Hepatic stellate cell (primary cell): ENCODE measurements around the gene CLEC4F.
A peak's percentile ranks its signal among the peaks of the same experiment; 100 is the strongest.

ENCODE experiments used
- DNase-seq: peaks from one replicate; pipeline ENCODE4 v3.0.0; 2011; ENCODE audit warnings: low spot score

The CLEC4F gene

GRCh38 chr2:70820499-70820898 is at the start of gene CLEC4F:
Gene CLEC4F, minus strand, starts transcription at chr2:70820599. Its CDS starts 76 bp downstream, at chr2:70820523.
- no peak for DNase-seq

- no peak for DNase-seq
Measured at GRCh38 chr2:70868970-70869369, 48.6 kb upstream of the CLEC4F start.

GRCh38 chr2:70861777-70862625 is 41.6 kb upstream of the CLEC4F start:
- DNase-seq = peak; percentile 84

- no peak for DNase-seq
Measured at GRCh38 chr2:70855667-70856066, 35.3 kb upstream of the CLEC4F start.

GRCh38 chr2:70854411-70854810 is 34.0 kb upstream of the CLEC4F start:
- no peak for DNase-seq

GRCh38 chr2:70852824-70853223 is 32.4 kb upstream of the CLEC4F start:
- no peak for DNase-seq

- no peak for DNase-seq
Measured at GRCh38 chr2:70851704-70852103, 31.3 kb upstream of the CLEC4F start.

- no peak for DNase-seq
Measured at GRCh38 chr2:70850925-70851324, 30.5 kb upstream of the CLEC4F start.

GRCh38 chr2:70842401-70842800 is 22.0 kb upstream of the CLEC4F start:
- no peak for DNase-seq

- DNase-seq = no peak
Measured at GRCh38 chr2:70837980-70838925, 17.9 kb upstream of the CLEC4F start.

- no peak for DNase-seq
Measured at GRCh38 chr2:70835643-70836042, 15.2 kb upstream of the CLEC4F start, which contains the start of gene CD207. Gene CD207, minus strand, starts transcription at chr2:70835816. Its CDS starts 40 bp downstream, at chr2:70835776.

- no peak for DNase-seq
Measured at GRCh38 chr2:70834881-70835280, 14.5 kb upstream of the CLEC4F start.

- DNase-seq = no peak
Measured at GRCh38 chr2:70834106-70834505, 13.7 kb upstream of the CLEC4F start.

- DNase-seq = no peak
Measured at GRCh38 chr2:70833246-70833645, 12.8 kb upstream of the CLEC4F start.

- no peak for DNase-seq
Measured at GRCh38 chr2:70832386-70832785, 12.0 kb upstream of the CLEC4F start.

GRCh38 chr2:70831861-70832260 is 11.5 kb upstream of the CLEC4F start:
- DNase-seq = no peak

GRCh38 chr2:70830366-70830765 is 10.0 kb upstream of the CLEC4F start:
- DNase-seq = no peak

GRCh38 chr2:70829916-70830315 is 9.5 kb upstream of the CLEC4F start:
- DNase-seq = no peak

GRCh38 chr2:70828914-70829824 is 8.8 kb upstream of the CLEC4F start:
- DNase-seq = peak; percentile 19

GRCh38 chr2:70828115-70828514 is 7.7 kb upstream of the CLEC4F start:
- no peak for DNase-seq

- DNase-seq = no peak
Measured at GRCh38 chr2:70827388-70827787, 7.0 kb upstream of the CLEC4F start.
